PFSK-1 (cell line): ENCODE results near the gene GFOD1.

Experiments
- FOXP2 ChIP-seq: optimal IDR thresholded peaks from 2 replicates; pipeline ENCODE3; 2011; ENCODE audit warnings: borderline replicate concordance, control low read depth, inconsistent platforms; ENCODE audit not compliant: insufficient read depth; ENCODE audit errors: extremely low read length, extremely low read depth
- POLR2AphosphoS5 ChIP-seq: IDR thresholded peaks from 2 replicates; pipeline ENCODE4 v1.6.1; 2012; ENCODE audit warnings: low read depth, mild to moderate bottlenecking, control low read depth, low read length, moderate library complexity
- REST ChIP-seq, 2 experiments: IDR thresholded peaks; 2 replicates each; pipeline versions ENCODE4 v1.6.1 to v1.8.0; 2011 to 2012; ENCODE audit warnings: low read depth in 2 of 2, low read length in 2 of 2, control low read depth in 1 of 2, inconsistent platforms in 1 of 2, mild to moderate bottlenecking in 1 of 2, moderate library complexity in 1 of 2; ENCODE audit not compliant: insufficient read depth in 1 of 2
- SIN3A ChIP-seq: IDR thresholded peaks from 2 replicates; pipeline ENCODE4 v1.6.1; 2012; ENCODE audit warnings: mild to moderate bottlenecking, low read length, moderate library complexity, borderline replicate concordance; ENCODE audit not compliant: insufficient read depth
- TAF1 ChIP-seq: IDR thresholded peaks from 2 replicates; pipeline ENCODE4 v1.6.1; 2012; ENCODE audit warnings: low read length, control low read depth, borderline replicate concordance; ENCODE audit not compliant: insufficient read depth

GFOD1 gene

GRCh38 chr6:13429406-13429753 lies 58.0 kb downstream of the GFOD1 start:
- TF ChIP-seq SIN3A: no peak
- no peak for TF ChIP-seq FOXP2
- no peak for TF ChIP-seq POLR2AphosphoS5
- no peak for TF ChIP-seq TAF1
- TF ChIP-seq REST (IDR thresholded peaks at IDR 0.05; ENCODE audit: insufficient read depth in 1 of 2, low read depth in 2 of 2, low read length in 2 of 2): no peak

GRCh38 chr6:13428583-13429405 lies 58.6 kb downstream of the GFOD1 start:
- TF ChIP-seq TAF1 (no peak), FOXP2 (no peak), REST (IDR thresholded peaks at IDR 0.05; ENCODE audit: insufficient read depth in 1 of 2, low read depth in 2 of 2, low read length in 2 of 2) (no peak), POLR2AphosphoS5 (no peak), SIN3A (no peak)

GRCh38 chr6:13427801-13428582 lies 59.4 kb downstream of the GFOD1 start:
- TF ChIP-seq REST (IDR thresholded peaks at IDR 0.05; ENCODE audit: insufficient read depth in 1 of 2, low read depth in 2 of 2, low read length in 2 of 2) (no peak), SIN3A (no peak), FOXP2 (no peak), TAF1 (no peak), POLR2AphosphoS5 (no peak)

- TF ChIP-seq FOXP2: no peak
- TF ChIP-seq POLR2AphosphoS5: no peak
- TF ChIP-seq REST (IDR thresholded peaks at IDR 0.05; ENCODE audit: insufficient read depth in 1 of 2, low read depth in 2 of 2, low read length in 2 of 2): no peak
- TF ChIP-seq TAF1: no peak
- TF ChIP-seq SIN3A: no peak
Observed at GRCh38 chr6:13427316-13427715, 60.1 kb downstream of the GFOD1 start.
